Colonic mucosa (tissue), 4 donors: ENCODE results near the gene MANSC1. TPM values are rescaled to one million over a fixed set of nuclear protein-coding genes. Genes with fewer than 3 reads are reported as not detected.

Experiments
- DNase-seq: peaks from one replicate; pipeline ENCODE4 v3.0.0-alpha.2; 2020
- H3K27ac ChIP-seq: fragments of 200-600 bp; one replicate; pipeline ENCODE4 v1.8.0; 2021
- H3K27me3 ChIP-seq: fragments of 200-600 bp; one replicate; pipeline ENCODE4 v1.8.0; 2021
- H3K36me3 ChIP-seq: fragments of 200-600 bp; one replicate; pipeline ENCODE4 v1.8.0; 2021
- H3K4me1 ChIP-seq: fragments of 200-600 bp; one replicate; pipeline ENCODE4 v1.8.0; 2021; ENCODE audit warnings: mild to moderate bottlenecking
- H3K4me3 ChIP-seq: fragments of 200-600 bp; one replicate; pipeline ENCODE4 v1.8.0; 2021
- H3K9ac ChIP-seq, 2 donors: one replicate each; pipeline ENCODE4 v1.7.0; 2013; ENCODE audit warnings: control low read depth in 2 of 2, low read depth in 2 of 2, low read length in 2 of 2
- H3K9me3 ChIP-seq: fragments of 200-600 bp; one replicate; pipeline ENCODE4 v1.8.0; 2021
- CTCF ChIP-seq: fragments of 200-600 bp; IDR thresholded peaks from one replicate; pipeline ENCODE4 v1.8.0; 2022; ENCODE audit warnings: antibody characterized with exemption, mild to moderate bottlenecking
- intact Hi-C: fragments of 100-400 bp; cut with DNase I; formaldehyde crosslinking; loops from one replicate; pipeline ENCODE4 v1.14.1; 2022
- total RNA-seq, 2 donors: library from RNA; stranded (reverse); fragmentation: NEBNext Ultra II Directional in 1 of 2; extraction: Animal tissue kit (Norgen Biotek cat#: 25700) in 1 of 2; gene quantifications; one replicate each; pipeline ENCODE4 v1.2.1, GENCODE V29; 2021
- donor health status: healthy.
- donor health status: DM: no; HTN: no; CAD: no.
- donor health status: DM: no; HTN: no; CAD: no.

Gene MANSC1
- total RNA-seq, 2 donors from 2014 or later: 63.6 to 66.0 TPM

GRCh38 chr12:12327802-12328201 lies 22.2 kb downstream of the MANSC1 start:
- intact Hi-C loops: loop anchor here (5.0 kb wide), 1 partner anchor 246 kb away; no protein-coding TSS in a partner anchor
- peak; percentile 53 for TF ChIP-seq CTCF
- H3K9ac ChIP-seq: no peak overlapping the region
- H3K4me1 ChIP-seq: peaks cover 4% of the 10 kb centered on the region
- no peaks in the 10 kb centered on the region for H3K9me3 ChIP-seq
- no peak for DNase-seq
- no peak overlapping the region for H3K4me3 ChIP-seq
- no peaks in the 10 kb centered on the region for H3K27me3 ChIP-seq
- H3K27ac ChIP-seq: no peak overlapping the region
- no peaks in the 10 kb centered on the region for H3K36me3 ChIP-seq

- TF ChIP-seq CTCF: no peak
- no peak for DNase-seq
- no peak overlapping the region for H3K4me3 ChIP-seq
- no peaks in the 10 kb centered on the region for H3K9me3 ChIP-seq
- no peaks in the 10 kb centered on the region for H3K27me3 ChIP-seq
- H3K9ac ChIP-seq: no peak overlapping the region
- intact Hi-C loops: loop anchor here (5.0 kb wide), 1 partner anchor 244 kb away; no protein-coding TSS in a partner anchor
- H3K4me1 ChIP-seq: no peaks in the 10 kb centered on the region
- no peaks in the 10 kb centered on the region for H3K36me3 ChIP-seq
- H3K27ac ChIP-seq: no peak overlapping the region
Observed at GRCh38 chr12:12326262-12326661, 23.8 kb downstream of the MANSC1 start.

GRCh38 chr12:12323591-12323990 lies 26.5 kb downstream of the MANSC1 start:
- H3K9ac ChIP-seq: no peak overlapping the region
- TF ChIP-seq CTCF: no peak

GRCh38 chr12:12323118-12323517 lies 26.9 kb downstream of the MANSC1 start:
- DNase-seq: no peak
- no peak overlapping the region for H3K27ac ChIP-seq
- TF ChIP-seq CTCF: no peak
- H3K4me3 ChIP-seq: no peak overlapping the region
- intact Hi-C loops: no loop called here
- H3K9me3 ChIP-seq: no peaks in the 10 kb centered on the region
- H3K36me3 ChIP-seq: no peaks in the 10 kb centered on the region
- H3K27me3 ChIP-seq: no peaks in the 10 kb centered on the region
- no peak overlapping the region for H3K9ac ChIP-seq
- H3K4me1 ChIP-seq: no peaks in the 10 kb centered on the region

More at GRCh38 chr12:12323591-12323990, 26.5 kb downstream of the MANSC1 start:
- no peaks in the 10 kb centered on the region for H3K36me3 ChIP-seq
- no peak for DNase-seq
- H3K27me3 ChIP-seq: no peaks in the 10 kb centered on the region
- no peak overlapping the region for H3K27ac ChIP-seq
- no peaks in the 10 kb centered on the region for H3K4me1 ChIP-seq
- H3K4me3 ChIP-seq: no peak overlapping the region
- intact Hi-C loops: no loop called here
- H3K9me3 ChIP-seq: no peaks in the 10 kb centered on the region

- intact Hi-C loops: no loop called here
- peak; percentile 44 for DNase-seq
- peak overlapping the region; percentile 3 for H3K27ac ChIP-seq
- no peaks in the 10 kb centered on the region for H3K27me3 ChIP-seq
- no peak overlapping the region for H3K4me3 ChIP-seq
- H3K9me3 ChIP-seq: no peaks in the 10 kb centered on the region
- no peaks in the 10 kb centered on the region for H3K36me3 ChIP-seq
- no peak for TF ChIP-seq CTCF
- peak overlapping the region; percentile 24 to 28 for H3K9ac ChIP-seq
- H3K4me1 ChIP-seq: no peaks in the 10 kb centered on the region
Observed at GRCh38 chr12:12319451-12320183, 30.4 kb downstream of the MANSC1 start.
